ENCODE measurements around the gene RPS26. TPM values are rescaled to one million over a fixed set of nuclear protein-coding genes. Genes with fewer than 3 reads are reported as not detected.
"Not testable (repeated sequence)": the region's sequence is repeated elsewhere in the genome, so short reads cannot be mapped to it uniquely, and the experiment has no call there.

The RPS26 gene
- total RNA-seq: 41.0 TPM
- long read RNA-seq, transcript RPS26-204 (4 exons, 1,140 nt): major isoform, 6 of 8 reads
- long read RNA-seq, partial matches to known transcripts: 0 of 8 reads
- long read RNA-seq, other reads (novel, unspliced or antisense): 1 of 8 reads

DNA sequence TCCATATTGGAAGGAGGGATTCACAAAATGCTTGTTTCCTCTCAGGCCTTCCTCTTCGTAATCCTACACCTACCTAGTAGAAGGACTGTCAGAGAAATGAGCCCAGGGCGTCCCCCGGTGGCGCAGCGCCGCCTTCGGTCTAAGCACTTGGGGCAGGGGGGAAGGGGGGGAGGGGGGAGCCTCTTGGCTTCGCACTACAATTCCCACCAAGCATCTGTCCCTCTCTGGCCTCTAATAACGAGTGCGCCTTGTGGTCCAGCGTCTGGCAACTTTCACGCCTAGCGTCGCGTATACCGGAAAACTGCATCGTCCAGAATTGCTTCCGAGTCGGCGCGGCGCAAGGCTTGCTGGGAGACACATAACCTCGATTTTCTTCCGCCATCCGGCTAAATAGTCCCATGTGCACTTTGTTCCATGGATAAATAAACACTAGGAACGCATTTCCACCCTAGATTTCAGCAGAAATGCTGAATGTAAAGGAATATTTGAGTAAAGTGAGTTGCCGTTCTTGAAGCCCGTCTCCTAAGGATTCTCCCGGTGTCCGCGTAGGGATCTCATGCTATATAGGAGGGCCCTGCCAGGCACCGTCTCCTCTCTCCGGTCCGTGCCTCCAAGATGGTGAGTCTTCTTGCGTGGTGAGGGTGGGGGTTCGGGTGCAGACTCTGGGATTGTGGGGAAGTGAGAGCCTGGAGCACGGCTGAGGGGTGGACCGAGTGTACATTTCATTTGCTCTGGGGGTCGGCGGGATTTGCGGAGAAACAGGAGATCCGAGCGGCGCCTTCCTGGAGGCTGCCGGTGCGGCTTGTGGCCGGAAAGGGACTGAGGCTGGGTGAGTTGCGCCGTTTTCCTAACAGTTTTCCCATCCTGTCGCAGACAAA, at the start of gene RPS26:
Gene RPS26, plus strand, starts transcription at position 367 of the 878 bp plus-strand sequence. Its CDS starts 249 bp downstream, at position 616.
- intact Hi-C loops (cut with micrococcal nuclease): no loop called here
- peak; percentile 96 for DNase-seq
- peak; percentile 97 for ATAC-seq

DNA sequence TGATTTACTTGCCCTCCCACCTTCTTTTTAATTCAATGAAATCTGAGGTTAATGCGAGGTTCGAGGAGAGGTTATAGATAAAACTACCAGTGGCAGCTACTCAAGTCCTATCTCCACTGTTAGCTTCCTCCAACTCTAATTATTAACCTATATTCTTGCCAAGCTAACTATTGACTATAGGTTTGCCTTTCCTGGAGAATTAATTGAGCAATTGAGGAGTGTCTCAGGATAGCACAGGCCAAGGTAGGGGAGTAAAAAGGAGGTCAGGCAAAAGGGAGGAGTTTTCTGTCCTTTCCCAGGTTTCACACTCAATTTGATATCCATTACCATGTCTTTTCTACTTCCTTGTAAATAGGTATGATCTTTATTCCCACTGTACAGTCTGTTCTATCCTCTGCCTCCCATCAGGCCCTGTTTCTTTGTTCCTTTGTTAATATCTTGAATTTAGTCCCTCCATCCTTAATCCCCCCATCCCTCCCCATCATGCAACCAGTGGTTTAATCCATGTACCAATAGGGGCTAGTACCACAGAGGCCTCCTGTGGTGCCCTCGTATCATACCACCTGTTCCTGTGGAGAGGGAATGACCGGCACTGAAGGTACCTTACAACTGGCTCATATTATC, 48.4 kb upstream of the RPS26 start:
- no peak for ATAC-seq

DNA sequence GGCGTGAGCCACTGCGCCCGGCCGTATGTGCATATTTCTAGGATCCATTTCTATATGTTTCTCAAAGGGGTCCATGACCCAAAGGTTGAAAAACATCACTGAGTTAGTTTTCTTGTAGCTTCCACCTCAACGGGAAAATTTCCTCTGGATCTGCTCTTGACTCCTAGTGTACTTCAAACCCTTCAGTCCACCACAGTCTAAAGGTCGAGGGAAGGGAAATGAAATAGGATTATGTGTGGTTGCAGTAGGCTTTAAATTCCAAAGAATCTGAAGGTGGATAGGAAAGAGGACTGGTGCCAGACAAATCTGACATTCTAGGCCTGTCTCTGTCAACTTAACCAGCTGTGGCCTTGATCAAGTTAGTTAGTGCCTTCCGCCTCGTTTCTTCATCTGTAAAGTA, 46.4 kb upstream of the RPS26 start:
- ATAC-seq (no peak), DNase-seq (no peak)
- intact Hi-C loops (cut with micrococcal nuclease): no loop called here

More for the DNA sequence above, 48.4 kb upstream of the RPS26 start:
- DNase-seq: no peak
- intact Hi-C loops (cut with micrococcal nuclease): no loop called here

DNA sequence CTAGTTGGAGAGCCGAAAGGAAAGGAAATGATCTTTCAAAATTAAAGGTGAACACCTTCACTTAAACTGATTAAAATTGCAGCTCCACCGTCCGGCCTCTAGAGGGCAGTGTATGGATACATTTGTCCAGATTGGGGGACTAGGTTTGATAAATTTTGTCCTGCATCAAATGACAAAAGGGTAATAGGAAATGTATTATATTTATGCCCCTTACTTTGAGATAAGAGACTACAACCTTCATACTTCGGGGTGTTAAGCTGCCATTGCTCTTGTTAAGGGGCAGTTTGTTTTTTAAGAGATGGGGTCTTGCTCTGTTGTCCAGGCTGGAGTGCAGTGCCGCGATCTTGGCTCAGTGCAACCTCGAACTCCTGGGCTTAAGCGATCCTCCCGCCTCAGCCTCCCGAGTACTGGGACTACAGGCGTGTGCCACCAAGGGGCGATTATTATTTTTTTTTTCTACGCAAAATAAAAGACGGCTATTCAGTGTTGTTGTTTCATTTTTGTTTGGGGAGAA, 45.5 kb upstream of the RPS26 start:
- ATAC-seq (peak; percentile 53), DNase-seq (no peak)
- intact Hi-C loops (cut with micrococcal nuclease): no loop called here

DNA sequence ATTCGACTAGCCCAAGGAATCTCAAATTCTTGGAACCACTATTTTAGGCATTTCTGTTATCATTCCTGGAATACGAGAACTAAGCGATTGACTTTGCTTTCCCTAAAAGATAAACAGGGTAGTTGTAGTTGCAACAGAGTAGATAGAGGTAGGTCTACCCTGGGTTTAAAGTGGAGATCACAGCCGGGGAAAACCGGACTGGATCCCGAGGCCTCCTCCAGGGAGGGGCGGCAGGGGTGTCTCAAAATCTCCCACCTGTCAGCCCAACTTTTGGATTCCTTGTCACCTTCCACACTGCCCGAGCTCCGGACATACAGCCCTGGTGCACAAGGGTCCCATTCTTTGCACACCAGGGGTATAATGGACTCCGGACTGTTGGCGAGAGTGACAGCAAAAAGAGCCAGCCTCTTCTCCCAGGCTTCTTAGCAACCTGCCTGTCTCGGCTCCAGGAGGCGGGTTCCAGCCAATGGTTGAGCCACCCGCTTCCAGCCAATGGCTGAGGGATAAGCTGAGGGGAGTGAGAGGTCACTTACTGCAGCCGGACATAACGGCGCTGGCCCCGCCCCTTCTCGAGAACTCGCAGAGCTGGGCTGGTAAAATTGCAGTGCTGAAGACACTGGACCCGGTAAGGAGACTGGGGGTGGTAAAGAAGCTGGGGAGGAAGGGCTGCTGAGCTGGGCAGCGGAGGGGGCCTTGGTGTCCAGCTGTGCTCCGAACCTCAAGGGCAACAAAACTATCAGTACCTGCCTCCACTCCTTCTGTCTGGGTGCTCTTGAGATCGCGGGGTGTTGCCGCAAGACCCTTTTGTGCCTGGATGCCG, 44.8 kb upstream of the RPS26 start, which contains the start of gene SUOX:
Gene SUOX, plus strand, starts transcription at position 562 of the 820 bp plus-strand sequence. CDS start 4,946 bp downstream, outside the sequence.
- intact Hi-C loops (cut with micrococcal nuclease): no loop called here
- DNase-seq (peak; percentile 97), ATAC-seq (peak; percentile 99)

DNA sequence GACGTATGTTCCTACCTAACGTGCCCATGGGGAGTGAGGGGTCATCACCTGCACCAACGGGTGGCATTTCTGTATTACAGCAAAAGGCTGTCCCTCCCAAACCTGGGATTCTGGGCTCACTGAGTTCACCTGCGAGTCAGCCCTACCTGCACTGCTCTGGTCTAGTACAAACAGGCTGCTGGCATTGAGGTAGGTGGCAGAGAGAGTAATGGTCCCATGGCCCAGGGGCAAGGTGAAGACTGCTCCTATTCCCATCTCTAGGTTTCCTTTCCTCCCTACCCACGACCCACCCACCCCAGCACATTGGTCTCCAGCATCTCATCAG, 44.2 kb upstream of the RPS26 start:
- no peak for DNase-seq
- ATAC-seq: peak; percentile 4
- intact Hi-C loops (cut with micrococcal nuclease): no loop called here

DNA sequence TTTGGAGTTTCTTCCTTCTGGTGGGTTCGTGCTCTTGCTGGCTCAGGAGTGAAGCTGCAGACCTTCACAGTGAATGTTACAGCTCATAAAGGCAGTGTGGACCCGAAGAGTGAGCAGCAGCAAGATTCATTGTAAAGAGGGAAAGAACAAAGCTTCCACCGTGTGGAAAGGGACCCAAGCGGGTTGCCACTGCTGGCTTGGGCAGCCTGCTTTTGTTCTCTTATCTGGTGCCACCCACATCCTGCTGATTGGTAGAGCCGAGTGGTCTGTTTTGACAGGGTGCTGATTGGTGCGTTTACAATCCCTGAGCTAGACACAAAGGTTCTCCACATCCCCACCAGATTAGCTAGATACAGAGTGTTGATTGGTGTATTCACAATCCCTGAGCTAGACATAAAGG, 42.2 kb upstream of the RPS26 start:
- ATAC-seq; intact Hi-C loops (cut with micrococcal nuclease): not testable (repeated sequence)

DNA sequence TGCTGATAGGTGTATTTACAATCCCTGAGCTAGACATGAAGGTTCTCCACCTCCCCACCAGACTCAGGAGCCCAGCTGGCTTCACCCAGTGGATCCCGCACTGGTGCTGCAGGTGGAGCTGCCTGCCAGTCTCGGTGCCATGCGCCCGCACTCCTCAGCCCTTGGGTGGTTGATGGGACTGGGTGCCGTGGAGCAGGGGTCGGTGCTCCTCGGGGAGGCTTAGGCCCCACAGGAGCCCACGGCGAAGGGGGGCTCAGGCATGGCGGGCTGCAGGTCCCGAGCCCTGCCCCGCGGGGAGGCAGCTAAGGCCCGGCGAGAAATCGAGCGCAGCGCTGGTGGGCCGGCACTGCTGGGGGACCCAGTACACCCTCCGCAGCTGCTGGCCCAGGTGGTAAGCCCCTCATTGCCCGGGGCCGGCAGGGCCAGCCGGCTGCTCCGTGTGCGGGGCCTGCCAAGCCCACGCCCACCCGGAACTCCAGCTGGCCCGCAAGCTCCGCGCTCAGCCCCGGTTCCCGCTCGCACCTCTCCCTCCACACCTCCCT, 41.6 kb upstream of the RPS26 start:
- DNase-seq; intact Hi-C loops (cut with micrococcal nuclease); ATAC-seq: not testable (repeated sequence)

More for the DNA sequence above, 42.2 kb upstream of the RPS26 start:
- not testable (repeated sequence) for DNase-seq

DNA sequence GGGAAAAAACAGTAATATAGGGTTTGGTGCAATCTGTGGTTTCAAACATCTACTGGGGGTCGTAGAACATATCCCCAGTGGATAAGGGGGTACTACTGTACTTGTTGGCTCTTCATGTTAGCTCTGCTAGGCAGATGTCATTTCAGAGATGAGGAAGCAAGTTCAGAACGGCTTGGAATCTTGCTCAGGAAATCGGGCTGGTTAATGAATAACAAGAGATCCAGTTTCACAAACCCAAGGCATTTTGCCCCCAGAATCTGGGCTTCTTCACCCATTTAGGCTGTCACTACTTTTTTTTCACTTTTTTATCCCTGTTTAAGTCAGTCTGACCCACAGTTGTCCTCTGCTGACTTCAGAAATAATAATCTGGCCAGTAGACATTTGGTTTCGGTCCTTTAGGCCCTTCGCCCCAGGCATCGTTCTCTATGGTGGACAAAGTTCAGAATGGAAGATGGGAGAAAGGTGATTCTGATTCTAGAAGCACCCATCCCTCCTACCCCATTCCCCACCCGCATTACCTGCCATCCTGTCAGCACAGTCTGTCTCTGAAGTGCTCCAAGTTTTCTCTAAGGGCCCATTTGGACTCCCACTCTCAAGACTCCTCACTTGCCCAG, 40.1 kb upstream of the RPS26 start:
- DNase-seq (no peak), ATAC-seq (no peak)
- intact Hi-C loops (cut with micrococcal nuclease): no loop called here

DNA sequence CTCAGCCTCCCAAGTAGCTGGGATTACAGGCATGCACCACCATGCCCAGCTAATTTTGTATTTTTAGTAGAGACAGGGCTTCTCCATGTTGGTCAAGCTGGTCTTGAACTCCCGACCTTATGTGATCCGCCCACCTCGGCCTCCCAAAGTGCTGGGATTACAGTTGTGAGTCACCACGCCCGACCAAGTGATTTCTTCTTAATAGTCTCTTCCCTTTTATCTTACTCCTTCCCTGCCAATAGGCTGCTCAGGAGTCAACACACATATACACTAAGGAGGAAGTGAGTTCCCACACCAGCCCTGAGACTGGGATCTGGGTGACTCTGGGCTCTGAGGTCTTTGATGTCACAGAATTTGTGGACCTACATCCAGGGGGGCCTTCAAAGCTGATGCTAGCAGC, 38.3 kb upstream of the RPS26 start:
- DNase-seq; intact Hi-C loops (cut with micrococcal nuclease); ATAC-seq: not testable (repeated sequence)

DNA sequence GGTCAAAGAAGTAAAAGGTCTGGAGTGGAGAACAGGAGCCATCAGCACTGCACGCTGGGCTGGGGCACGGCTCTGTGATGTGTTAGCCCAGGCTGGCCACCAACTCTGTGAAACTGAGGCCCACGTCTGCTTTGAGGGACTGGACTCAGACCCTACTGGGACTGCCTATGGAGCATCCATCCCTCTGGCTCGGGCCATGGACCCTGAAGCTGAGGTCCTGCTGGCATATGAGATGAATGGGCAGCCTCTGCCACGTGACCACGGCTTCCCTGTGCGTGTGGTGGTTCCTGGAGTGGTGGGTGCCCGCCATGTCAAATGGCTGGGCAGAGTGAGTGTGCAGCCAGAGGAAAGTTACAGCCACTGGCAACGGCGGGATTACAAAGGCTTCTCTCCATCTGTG, 37.5 kb upstream of the RPS26 start:
- ATAC-seq (no peak), DNase-seq (no peak)
- intact Hi-C loops (cut with micrococcal nuclease): no loop called here

DNA sequence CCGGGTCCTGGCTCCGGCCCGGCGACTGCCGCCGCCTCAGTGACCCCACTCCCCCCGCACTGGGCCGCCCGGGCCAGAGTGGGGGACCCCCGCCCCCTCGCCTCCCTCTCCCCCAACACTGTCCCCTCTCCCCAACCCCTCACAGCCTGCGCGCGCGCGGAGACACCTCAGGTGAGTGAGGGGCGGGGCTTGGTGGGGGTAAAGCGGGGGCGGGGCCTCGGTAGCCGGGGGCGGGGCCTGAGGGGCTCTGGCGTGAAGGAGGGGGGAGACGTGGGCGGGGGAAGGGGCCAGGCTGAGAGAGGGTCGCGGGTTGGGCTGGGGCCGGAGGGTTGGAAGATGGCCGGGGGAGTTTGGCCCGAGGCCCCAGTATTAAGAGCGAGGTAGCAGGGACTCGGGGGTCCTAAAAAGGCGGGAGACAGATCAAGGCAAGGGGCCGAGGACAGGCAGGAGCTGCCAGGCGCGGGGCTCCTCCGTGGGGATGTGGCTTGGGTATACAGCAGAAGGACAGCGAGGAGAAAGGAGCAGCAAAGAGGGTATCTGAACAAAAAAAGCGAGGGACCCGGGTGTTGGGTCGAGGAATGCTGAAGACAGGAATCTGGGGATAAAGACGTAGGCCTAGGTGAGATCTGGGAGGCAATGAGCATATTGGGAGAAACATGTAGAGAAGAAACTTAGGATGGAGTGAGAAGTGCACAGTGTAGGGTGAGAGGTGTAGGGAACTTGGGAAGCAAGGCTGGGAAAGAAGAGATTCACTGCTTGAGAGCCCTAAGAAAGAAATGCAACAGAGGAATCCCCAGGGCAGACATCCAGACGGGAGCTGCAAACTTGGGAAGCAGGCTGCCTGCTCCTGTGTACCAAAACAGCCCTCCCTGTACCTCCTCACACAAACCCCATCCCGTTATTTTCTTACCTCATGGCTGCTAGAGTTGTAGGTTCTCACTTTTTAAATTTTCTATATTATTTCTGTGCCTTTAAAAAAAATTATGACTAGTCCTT, 33.9 kb upstream of the RPS26 start:
- intact Hi-C loops (cut with micrococcal nuclease): no loop called here
- peak; percentile 74 for DNase-seq

DNA sequence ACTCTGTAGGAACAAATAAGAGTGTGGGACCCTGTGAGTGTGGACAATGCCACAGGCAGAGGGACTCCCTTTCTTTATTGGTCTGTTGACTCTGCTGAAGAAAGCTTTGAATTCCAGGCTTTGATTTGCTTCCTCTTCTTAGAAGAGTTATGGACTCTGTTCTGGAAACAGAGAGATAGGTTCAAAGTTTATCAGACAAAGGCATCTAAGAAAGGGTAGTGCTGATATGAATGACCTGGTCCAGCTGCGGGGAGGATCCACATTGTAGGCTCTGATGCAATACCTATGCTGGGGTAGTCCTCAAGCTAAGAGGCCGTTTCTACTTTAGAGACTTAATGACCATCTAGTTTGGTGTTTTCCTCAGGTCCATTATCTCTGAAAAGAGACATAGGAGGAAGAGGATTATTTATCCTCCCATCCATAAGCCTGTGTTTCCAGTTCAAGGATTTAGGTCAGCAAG, 31.6 kb upstream of the RPS26 start:
- no peak for ATAC-seq
- no peak for DNase-seq
- intact Hi-C loops (cut with micrococcal nuclease): no loop called here

More for the DNA sequence above, 33.9 kb upstream of the RPS26 start:
- ATAC-seq: peak; percentile 88

DNA sequence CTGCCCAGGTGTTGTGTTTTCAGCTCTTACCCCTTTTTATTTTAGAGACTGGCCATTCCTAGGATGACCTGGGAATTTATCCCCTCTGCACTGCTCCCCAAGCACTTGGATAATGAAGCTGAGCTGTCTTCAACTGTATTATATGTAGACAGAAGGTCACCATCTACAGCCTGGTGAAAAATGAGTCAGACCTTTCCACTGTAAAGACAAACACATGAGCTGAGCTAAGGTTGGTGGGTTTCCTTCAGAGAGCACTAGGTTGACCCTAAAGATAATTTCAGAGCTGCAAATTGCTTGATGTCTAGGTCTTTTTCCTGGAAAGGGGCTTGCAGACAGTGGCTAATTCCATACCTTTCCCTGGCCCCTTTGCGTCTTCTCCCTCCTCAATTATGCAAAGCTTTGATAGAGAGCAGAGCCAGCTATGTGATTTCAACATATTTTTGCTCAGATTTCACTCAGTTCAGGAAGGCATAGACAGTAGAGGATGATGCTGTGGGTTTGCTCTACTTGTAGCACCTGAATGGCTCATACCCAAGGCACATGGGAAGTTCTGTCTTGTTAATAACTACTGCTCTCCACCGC, 30.1 kb upstream of the RPS26 start:
- DNase-seq: no peak
- no peak for ATAC-seq
- intact Hi-C loops (cut with micrococcal nuclease): no loop called here

DNA sequence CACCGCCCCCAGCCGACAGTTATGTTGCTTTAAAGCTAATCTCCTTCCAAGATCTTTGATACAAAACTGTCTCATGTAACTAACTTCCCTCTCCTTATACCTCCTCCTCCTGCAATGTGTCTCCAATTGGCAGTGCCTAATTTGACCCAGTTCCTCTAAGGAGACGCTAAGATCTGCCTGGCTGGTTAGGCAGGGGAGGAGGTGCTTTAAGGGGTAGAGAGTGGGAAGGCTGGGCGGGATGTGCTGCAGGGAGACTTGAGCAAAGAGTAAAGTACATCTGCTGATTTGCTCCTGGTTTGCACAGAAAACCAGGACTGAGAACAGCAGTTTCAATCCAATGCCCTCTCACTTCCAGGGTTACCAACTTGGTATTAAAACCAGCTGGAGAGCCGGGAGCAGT, 28.2 kb upstream of the RPS26 start:
- DNase-seq: no peak
- ATAC-seq: no peak
- intact Hi-C loops (cut with micrococcal nuclease): no loop called here

DNA sequence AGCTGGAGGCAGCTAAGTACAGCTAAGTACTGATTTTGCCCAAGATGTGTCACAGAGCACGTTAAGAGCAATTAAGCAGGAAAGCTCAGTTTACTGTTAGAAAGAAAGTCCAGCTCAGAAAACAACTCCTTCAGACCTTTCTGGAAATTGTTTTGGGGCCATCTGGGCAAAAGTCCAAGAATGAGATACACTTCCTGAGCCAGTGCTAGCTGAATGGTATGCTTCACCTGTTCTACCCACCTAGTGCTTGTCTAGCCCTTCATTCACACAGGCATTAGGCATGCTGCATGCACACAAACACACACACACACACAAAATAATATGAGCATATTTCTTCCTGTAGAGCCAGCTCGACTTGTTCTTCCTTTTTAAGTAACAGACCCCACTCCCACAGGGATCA, 27.5 kb upstream of the RPS26 start:
- DNase-seq (no peak), ATAC-seq (no peak)
- intact Hi-C loops (cut with micrococcal nuclease): no loop called here

DNA sequence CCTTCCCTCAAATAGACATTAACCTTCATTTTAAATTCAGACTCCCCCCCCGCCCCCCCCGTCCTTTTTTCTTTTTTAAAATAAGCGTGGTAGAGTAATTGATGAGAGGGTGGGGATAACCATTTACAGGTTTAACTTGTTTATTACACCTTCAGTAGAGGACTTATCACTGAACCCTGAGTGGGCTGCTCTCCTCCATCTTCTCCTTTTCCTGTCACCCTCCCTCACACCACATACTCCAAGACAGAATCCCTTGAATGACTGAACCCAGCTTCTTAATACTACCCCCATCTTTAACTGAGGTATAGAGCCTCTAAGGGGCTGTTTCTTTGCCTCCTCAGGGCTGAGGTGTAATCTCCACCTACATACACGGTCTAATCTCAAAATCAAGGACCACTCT, 24.5 kb upstream of the RPS26 start:
- intact Hi-C loops (cut with micrococcal nuclease): no loop called here
- ATAC-seq: no peak
- DNase-seq: no peak

Measured in left ventricle myocardium superior (tissue), 1 donor.